HCT116 (cell line): ENCODE data around the gene LHPP. TPM values are rescaled to one million over a fixed set of nuclear protein-coding genes. Genes with fewer than 3 reads are reported as not detected.

Experiments
- ATAC-seq: fragments of 200-7000 bp; cut with Tn5 transposase; 2 replicates; pipeline ENCODE4 v1.9.1; 2020; ENCODE audit warnings: mild to moderate bottlenecking, moderate library complexity
- BruUV-seq: library from RNA; stranded (reverse); fragments of 400-500 nt; replicated peaks from 2 replicates; lab custom pipeline; 2021; lab: Mats Ljungman, UMichigan
- CTCF ChIA-PET: fragments of 300-600 bp; sonication (Branson Sonifier 250); formaldehyde crosslinking; loops from one replicate; lab custom pipeline; 2021; ENCODE audit warnings: antibody characterized with exemption; lab: Charles Lee
- POLR2A ChIA-PET: fragments of 300-600, 350-600 bp; sonication (Branson Sonifier 250); formaldehyde crosslinking; loops from one replicate; lab custom pipeline; 2021; ENCODE audit warnings: antibody characterized with exemption; lab: Charles Lee
- RAD21 ChIA-PET, 2 experiments: fragments of 300-600 bp; sonication (Branson Sonifier 250); formaldehyde crosslinking; loops; one replicate each; lab custom pipeline; 2023; ENCODE audit warnings: low total read pairs in 2 of 2; ENCODE audit not compliant: uncharacterized antibody in 2 of 2, unreplicated experiment in 2 of 2, low non-redundant PET in 1 of 2; lab: Charles Lee
- DNase-seq: peaks from one replicate; pipeline ENCODE4 v3.0.0-alpha.2; 2010; ENCODE audit warnings: low read depth, low spot score
- H2AFZ ChIP-seq: fragments of 200-600 bp; shearing (Covaris generic), sonication (generic); 2 replicates; pipeline ENCODE4 v1.6.1; 2017; ENCODE audit warnings: low read depth, mixed run types, mixed read lengths, antibody characterized with exemption, low read length; ENCODE audit not compliant: poor library complexity, severe bottlenecking
- H3K27ac ChIP-seq: 2 replicates; pipeline ENCODE4 v1.5.1; 2012; ENCODE audit warnings: low read depth, low read length
- H3K27me3 ChIP-seq: fragments of 200-600 bp; sonication (generic); 2 replicates; pipeline ENCODE4 v1.6.1; 2016; ENCODE audit warnings: mixed run types, low read length, mixed read lengths; ENCODE audit not compliant: insufficient read depth
- H3K36me3 ChIP-seq, 2 experiments: fragments of 200-500 bp in 1 of 2; fragments of 200-600 bp in 1 of 2; sonication (Bioruptor generic) in 1 of 2; sonication (generic) in 1 of 2; 2 replicates each; pipeline versions ENCODE4 v1.5.1 to v1.6.1; 2014 to 2016; ENCODE audit warnings: low read length in 2 of 2, inconsistent platforms in 1 of 2, mixed read lengths in 1 of 2, mixed run types in 1 of 2; ENCODE audit not compliant: insufficient read depth in 2 of 2, control insufficient read depth in 1 of 2
- H3K4me1 ChIP-seq, 2 experiments: fragments of 200-600 bp in 1 of 2; sonication (generic) in 1 of 2; 2 replicates each; pipeline versions ENCODE4 v1.5.1 to v1.6.1; 2012 to 2017; ENCODE audit warnings: low read length in 2 of 2, inconsistent platforms in 1 of 2, mild to moderate bottlenecking in 1 of 2, mixed read lengths in 1 of 2, mixed run types in 1 of 2, moderate library complexity in 1 of 2; ENCODE audit not compliant: insufficient read depth in 2 of 2, control insufficient read depth in 1 of 2
- H3K4me2 ChIP-seq: fragments of 200-600 bp; sonication (generic); 2 replicates; pipeline ENCODE4 v1.6.1; 2017; ENCODE audit warnings: mixed run types, low read length, mixed read lengths
- H3K4me3 ChIP-seq, 2 experiments: fragments of 200-600 bp in 1 of 2; sonication (generic) in 1 of 2; replicated peaks in 1 of 2; 2 replicates each; pipeline ENCODE4 v1.5.1; 2011 to 2016; ENCODE audit warnings: low read length in 2 of 2, control low read depth in 1 of 2, low read depth in 1 of 2, mild to moderate bottlenecking in 1 of 2, mixed read lengths in 1 of 2, mixed run types in 1 of 2
- H3K79me2 ChIP-seq: fragments of 200-600 bp; sonication (generic); 2 replicates; pipeline ENCODE4 v1.6.1; 2017; ENCODE audit warnings: mild to moderate bottlenecking, mixed run types, low read length, moderate library complexity, mixed read lengths; ENCODE audit not compliant: insufficient read depth
- H3K9ac ChIP-seq: fragments of 200-600 bp; sonication (generic); 2 replicates; pipeline ENCODE4 v1.6.1; 2016; ENCODE audit warnings: low read length, mixed read lengths
- H3K9me2 ChIP-seq: fragments of 200-600 bp; sonication (generic), shearing (Covaris generic); 2 replicates; pipeline ENCODE4 v1.6.1; 2017; ENCODE audit warnings: mixed run types, mild to moderate bottlenecking, moderate library complexity; ENCODE audit not compliant: insufficient read depth
- H3K9me3 ChIP-seq, 2 experiments: fragments of 200-500 bp in 1 of 2; fragments of 200-600 bp in 1 of 2; sonication (Bioruptor generic) in 1 of 2; sonication (generic) in 1 of 2; 2 replicates each; pipeline ENCODE4 v1.6.1; 2014 to 2017; ENCODE audit warnings: low read length in 2 of 2, mixed read lengths in 2 of 2, inconsistent platforms in 1 of 2, low read depth in 1 of 2, mild to moderate bottlenecking in 1 of 2, mixed run types in 1 of 2, moderate library complexity in 1 of 2; ENCODE audit not compliant: control insufficient read depth in 1 of 2, insufficient read depth in 1 of 2
- H4K20me1 ChIP-seq: fragments of 200-600 bp; sonication (generic), shearing (Covaris generic); 2 replicates; pipeline ENCODE4 v1.6.1; 2017; ENCODE audit warnings: mixed run types, mild to moderate bottlenecking, moderate library complexity; ENCODE audit not compliant: insufficient read depth
- EZH2phosphoT487 ChIP-seq: fragments of 200-600 bp; IDR thresholded peaks from 2 replicates; pipeline ENCODE4 v1.6.1; 2018; ENCODE audit warnings: antibody characterized with exemption, borderline replicate concordance
- FOSL1 ChIP-seq: IDR thresholded peaks from 2 replicates; pipeline ENCODE4 v1.6.1; 2012; ENCODE audit warnings: low read depth
- JUND ChIP-seq: IDR thresholded peaks from 2 replicates; pipeline ENCODE4 v1.6.1; 2012
- POLR2A ChIP-seq: IDR thresholded peaks from 2 replicates; pipeline ENCODE4 v1.7.0; 2011; ENCODE audit warnings: borderline replicate concordance; ENCODE audit not compliant: insufficient read depth, insufficient read length; ENCODE audit errors: extremely low read depth
- SIN3A ChIP-seq: IDR thresholded peaks from 2 replicates; pipeline ENCODE4 v1.6.1; 2012; ENCODE audit warnings: low read depth
- TCF7L2 ChIP-seq: IDR thresholded peaks from 2 replicates; pipeline ENCODE4 v1.7.0; 2011; ENCODE audit warnings: borderline replicate concordance, inconsistent platforms; ENCODE audit not compliant: insufficient read depth, insufficient read length; ENCODE audit errors: extremely low read depth
- ZFX ChIP-seq: fragments of 450-650 bp; IDR thresholded peaks from 2 replicates; pipeline ENCODE4 v1.6.1; 2017
- ZNF274 ChIP-seq: fragments of 200-500 bp; sonication (Bioruptor generic); IDR thresholded peaks from 2 replicates; pipeline ENCODE4 v1.6.1; 2014; ENCODE audit warnings: mild to moderate bottlenecking, low read depth, low read length, inconsistent platforms
- intact Hi-C: fragments of 100-400 bp; cut with micrococcal nuclease; formaldehyde crosslinking; loops from 2 replicates; pipeline ENCODE4 v1.10.0; 2022
- total RNA-seq: library from RNA; stranded (reverse); gene quantifications from one replicate; pipeline ENCODE4 v1.2.1, GENCODE V29; 2021; ENCODE audit not compliant: unreplicated experiment
- TF ChIP-seq, protein P1 (sequence below): IDR thresholded peaks from 2 replicates; pipeline ENCODE4 v1.6.1; 2012

LHPP gene
- total RNA-seq, 1 experiment from 2014 or later, result 45.8 TPM

DNA sequence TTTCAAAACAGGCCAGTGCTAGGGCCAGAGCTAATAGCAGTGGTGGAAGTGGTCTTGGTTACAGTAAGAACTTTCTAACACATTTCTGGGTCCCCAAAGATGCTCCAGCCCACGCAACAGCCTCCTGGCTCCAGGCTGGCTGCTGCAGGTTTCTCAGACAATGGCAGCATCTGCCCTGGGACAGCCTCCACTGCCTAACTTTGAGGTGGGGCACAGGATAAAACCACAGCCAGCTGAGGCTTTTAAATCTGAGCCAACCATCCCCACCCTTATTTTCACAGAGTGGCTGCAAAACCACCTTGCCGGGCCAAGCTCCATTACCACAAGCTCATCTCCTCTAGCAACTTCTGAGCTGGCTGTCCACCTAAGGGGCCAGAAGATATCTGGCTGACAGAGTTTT, 197.8 kb downstream of the LHPP start:
- DNase-seq (no peak), ATAC-seq (no peak)
- Histone ChIP-seq H3K9ac (no peak overlapping the region), H3K9me3 (no peaks in the 10 kb centered on the region), H3K4me1 (0 out of 4 replicates have a peak, but pooled peaks cover 0 to 3% of the 10 kb centered on the region in 2 experiments), H3K27ac (no peak overlapping the region), H3K36me3 (no peaks in the 10 kb centered on the region), H3K79me2 (no peaks in the 10 kb centered on the region; the same call in 1 of the 2 replicates), H4K20me1 (no peaks in the 10 kb centered on the region), H3K27me3 (no peaks in the 10 kb centered on the region), H3K9me2 (no peaks in the 10 kb centered on the region), H3K4me2 (no peak overlapping the region), H3K4me3 (no peak overlapping the region), H2AFZ (no peak overlapping the region)
- CTCF ChIA-PET, result no interaction called here
- BruUV-seq, result no TSS peak
- POLR2A ChIA-PET, result no interaction called here
- intact Hi-C loops, result no loop called here
- TF ChIP-seq FOSL1 (no peak), EZH2phosphoT487 (no peak), ZNF274 (no peak), POLR2A (no peak), TCF7L2 (no peak)
- RAD21 ChIA-PET, result no interaction called here

DNA sequence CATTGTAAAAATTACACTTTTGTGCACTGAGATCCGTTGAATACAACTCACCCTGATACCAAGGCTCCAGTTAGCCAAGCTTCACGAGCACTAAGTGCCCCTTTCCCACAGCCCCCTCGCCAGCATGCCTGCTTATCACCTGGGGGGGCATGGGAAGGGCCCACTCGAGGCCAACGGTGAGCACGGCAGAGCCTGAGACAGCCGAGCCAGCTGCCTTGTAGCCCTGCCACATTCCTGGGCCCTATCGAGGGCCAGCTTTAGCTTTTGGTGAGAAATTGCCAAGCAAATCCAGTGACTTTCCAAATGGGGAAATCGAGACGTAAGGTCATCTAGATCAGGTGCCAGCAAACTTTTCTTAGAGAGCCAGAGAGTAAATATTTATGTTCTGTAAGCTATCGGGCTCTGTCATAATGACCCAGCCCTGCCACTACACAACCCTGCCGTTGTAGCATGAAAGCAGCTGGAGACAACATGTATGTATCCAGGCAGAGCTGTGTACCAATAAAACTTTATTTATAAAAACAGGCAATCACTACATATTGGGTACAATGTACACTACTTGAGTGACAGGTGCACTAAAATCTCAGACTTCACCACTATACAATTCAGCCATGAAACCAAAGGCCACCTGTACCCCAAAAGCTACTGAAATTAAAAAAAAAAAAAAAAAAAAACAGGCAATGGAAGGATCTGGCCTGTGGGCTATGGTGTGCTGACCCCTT, 198.9 kb downstream of the LHPP start:
- no TSS peak for BruUV-seq

More for the DNA sequence above, 198.9 kb downstream of the LHPP start:
- intact Hi-C loops, result no loop called here
- H3K4me3 ChIP-seq, result no peak overlapping the region
- RAD21 ChIA-PET, result no interaction called here
- no peaks in the 10 kb centered on the region for H3K27me3 ChIP-seq
- no peaks in the 10 kb centered on the region for H3K9me3 ChIP-seq
- TF ChIP-seq FOSL1, result no peak
- TF ChIP-seq JUND, result no peak
- TF ChIP-seq SIN3A, result no peak
- TF ChIP-seq TCF7L2, result no peak
- no peak for TF ChIP-seq ZFX
- TF ChIP-seq, protein P1, sequence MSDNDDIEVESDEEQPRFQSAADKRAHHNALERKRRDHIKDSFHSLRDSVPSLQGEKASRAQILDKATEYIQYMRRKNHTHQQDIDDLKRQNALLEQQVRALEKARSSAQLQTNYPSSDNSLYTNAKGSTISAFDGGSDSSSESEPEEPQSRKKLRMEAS, result no peak
- H3K4me1 ChIP-seq, result no peaks in the 10 kb centered on the region
- no peak overlapping the region for H3K4me2 ChIP-seq
- POLR2A ChIA-PET, result no interaction called here
- no peaks in the 10 kb centered on the region for H4K20me1 ChIP-seq
- no peak overlapping the region for H3K27ac ChIP-seq
- H3K79me2 ChIP-seq, result no peaks in the 10 kb centered on the region; the same call in 1 of the 2 replicates
- DNase-seq (no peak), ATAC-seq (no peak)
- no peaks in the 10 kb centered on the region for H3K36me3 ChIP-seq
- H3K9me2 ChIP-seq, result no peaks in the 10 kb centered on the region
- no peak overlapping the region for H3K9ac ChIP-seq
- H2AFZ ChIP-seq, result no peak overlapping the region
- CTCF ChIA-PET, result no interaction called here
